OCI-LY3 (cell line): ENCODE data around the gene ZNF521.

Source experiments
- H2AFZ ChIP-seq: fragments of 200-600, 300-600 bp; shearing (Covaris generic); 2 replicates; pipeline ENCODE4 v1.6.0; 2014; ENCODE audit warnings: antibody characterized with exemption, low read depth, low read length
- H3K27ac ChIP-seq: fragments of 200-600, 300-600 bp; sonication (generic); 2 replicates; pipeline ENCODE4 v1.5.1; 2014; ENCODE audit warnings: mild to moderate bottlenecking, low read length, moderate library complexity, mixed read lengths
- H3K27me3 ChIP-seq: fragments of 200-600, 300-600 bp; sonication (generic); 2 replicates; pipeline ENCODE4 v1.6.1; 2014; ENCODE audit warnings: low read depth, low read length, mixed read lengths
- H3K36me3 ChIP-seq: fragments of 200-600, 300-600 bp; sonication (generic); replicated peaks from 2 replicates; pipeline ENCODE3; 2014; ENCODE audit warnings: low read depth, low read length, mixed read lengths
- H3K4me1 ChIP-seq: fragments of 300-600, 200-600 bp; sonication (generic); 2 replicates; pipeline ENCODE4 v1.6.1; 2014; ENCODE audit warnings: low read length, mixed read lengths
- H3K4me2 ChIP-seq: fragments of 200-600, 300-600 bp; sonication (generic); 2 replicates; pipeline ENCODE4 v1.6.1; 2014; ENCODE audit warnings: low read length, mixed read lengths
- H3K4me3 ChIP-seq: fragments of 300-600, 200-600 bp; sonication (generic); 2 replicates; pipeline ENCODE4 v1.5.1; 2014; ENCODE audit warnings: antibody characterized with exemption, mild to moderate bottlenecking, low read length, moderate library complexity
- H3K79me2 ChIP-seq: fragments of 300-600, 200-600 bp; shearing (Covaris generic); 2 replicates; pipeline ENCODE4 v1.6.1; 2014; ENCODE audit warnings: mild to moderate bottlenecking, low read length, mixed read lengths
- H3K9ac ChIP-seq: fragments of 300-600, 200-600 bp; shearing (Covaris generic); 2 replicates; pipeline ENCODE4 v1.6.0; 2014; ENCODE audit warnings: mild to moderate bottlenecking, low read length, moderate library complexity
- H3K9me3 ChIP-seq: fragments of 200-600, 300-600 bp; shearing (Covaris generic); 2 replicates; pipeline ENCODE4 v1.6.1; 2014; ENCODE audit warnings: low read length, mixed read lengths; ENCODE audit not compliant: insufficient read depth
- H4K20me1 ChIP-seq: fragments of 200-600, 300-600 bp; sonication (generic); 2 replicates; pipeline ENCODE4 v1.6.1; 2016; ENCODE audit warnings: low read length, mixed read lengths; ENCODE audit not compliant: insufficient read depth
- CTCF ChIP-seq: fragments of 200-600, 300-600 bp; sonication (generic); IDR thresholded peaks from 2 replicates; pipeline ENCODE4 v1.5.1; 2014; ENCODE audit warnings: antibody characterized with exemption, low read length, low read depth
- EZH2phosphoT487 ChIP-seq: fragments of 200-600 bp; shearing (Covaris generic); IDR thresholded peaks from 2 replicates; pipeline ENCODE4 v1.6.1; 2018; ENCODE audit warnings: antibody characterized with exemption, mixed run types, low read depth

ZNF521 gene

GRCh38 chr18:25029802-25030201 lies 322.2 kb downstream of the ZNF521 start:
- no peak overlapping the region for H3K4me2 ChIP-seq
- H3K4me3 ChIP-seq: no peak overlapping the region

GRCh38 chr18:25019931-25020330 lies 332.0 kb downstream of the ZNF521 start:
- no peak overlapping the region for H3K4me3 ChIP-seq
- no peak overlapping the region for H2AFZ ChIP-seq
- no peak overlapping the region for H3K4me2 ChIP-seq
- no peaks in the 10 kb centered on the region for H4K20me1 ChIP-seq
- H3K9me3 ChIP-seq: no peaks in the 10 kb centered on the region
- H3K4me1 ChIP-seq: no peaks in the 10 kb centered on the region
- no peaks in the 10 kb centered on the region for H3K36me3 ChIP-seq
- H3K79me2 ChIP-seq: no peaks in the 10 kb centered on the region
- TF ChIP-seq EZH2phosphoT487 (no peak), CTCF (no peak)
- H3K27me3 ChIP-seq: no peaks in the 10 kb centered on the region
- H3K27ac ChIP-seq: no peak overlapping the region
- H3K9ac ChIP-seq: no peak overlapping the region

More at GRCh38 chr18:25029802-25030201, 322.2 kb downstream of the ZNF521 start:
- Histone ChIP-seq H3K9ac (no peak overlapping the region), H3K9me3 (no peaks in the 10 kb centered on the region), H3K27me3 (no peaks in the 10 kb centered on the region), H3K36me3 (no peaks in the 10 kb centered on the region), H3K79me2 (no peaks in the 10 kb centered on the region), H4K20me1 (no peaks in the 10 kb centered on the region), H3K4me1 (no peaks in the 10 kb centered on the region), H3K27ac (no peak overlapping the region), H2AFZ (no peak overlapping the region)
- TF ChIP-seq CTCF (no peak), EZH2phosphoT487 (no peak)

GRCh38 chr18:25019086-25019860 lies 332.7 kb downstream of the ZNF521 start:
- no peak overlapping the region for H2AFZ ChIP-seq
- no peaks in the 10 kb centered on the region for H3K9me3 ChIP-seq
- no peaks in the 10 kb centered on the region for H3K36me3 ChIP-seq
- H3K27me3 ChIP-seq: no peaks in the 10 kb centered on the region
- H3K4me1 ChIP-seq: no peaks in the 10 kb centered on the region
- H3K4me3 ChIP-seq: no peak overlapping the region
- H3K79me2 ChIP-seq: no peaks in the 10 kb centered on the region
- H4K20me1 ChIP-seq: no peaks in the 10 kb centered on the region
- H3K4me2 ChIP-seq: no peak overlapping the region
- no peak overlapping the region for H3K27ac ChIP-seq
- no peak overlapping the region for H3K9ac ChIP-seq
- TF ChIP-seq EZH2phosphoT487 (no peak), CTCF (no peak)

- no peak for TF ChIP-seq CTCF
- no peak for TF ChIP-seq EZH2phosphoT487
- H3K36me3 ChIP-seq: no peaks in the 10 kb centered on the region
- no peaks in the 10 kb centered on the region for H4K20me1 ChIP-seq
- H3K27ac ChIP-seq: no peak overlapping the region
- H3K27me3 ChIP-seq: no peaks in the 10 kb centered on the region
- H3K79me2 ChIP-seq: no peaks in the 10 kb centered on the region
- no peaks in the 10 kb centered on the region for H3K4me1 ChIP-seq
- H3K9me3 ChIP-seq: no peaks in the 10 kb centered on the region
- no peak overlapping the region for H3K4me3 ChIP-seq
- no peak overlapping the region for H3K4me2 ChIP-seq
- no peak overlapping the region for H3K9ac ChIP-seq
- no peak overlapping the region for H2AFZ ChIP-seq
Observed at GRCh38 chr18:25016666-25017065, 335.3 kb downstream of the ZNF521 start.
